T-helper 22 cell (primary cell): ENCODE measurements around the gene KLHL3.

Source experiments
- DNase-seq: peaks from one replicate; pipeline ENCODE4 v3.0.0-alpha.2; 2020; ENCODE audit warnings: low read depth

The KLHL3 gene

DNA sequence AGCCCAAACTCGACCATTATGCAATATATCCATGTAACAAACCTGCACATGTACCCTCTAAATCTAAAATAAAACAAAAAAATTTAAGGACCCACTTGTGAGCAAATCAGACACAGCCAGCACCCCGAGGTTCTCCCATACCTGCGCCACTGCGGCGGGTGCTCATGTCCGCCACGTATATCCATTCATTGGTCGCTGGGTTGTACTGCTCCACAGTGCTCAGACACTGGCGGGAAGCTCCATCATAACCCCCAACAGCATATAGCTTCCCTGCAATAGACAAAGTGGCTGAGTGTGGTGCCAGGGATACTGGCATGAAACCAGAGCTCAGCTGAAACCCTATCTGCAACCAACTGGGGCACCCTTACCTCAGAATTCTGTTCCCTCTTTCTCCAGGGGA is 102.0 kb downstream of the KLHL3 start:
- DNase-seq, result no peak

DNA sequence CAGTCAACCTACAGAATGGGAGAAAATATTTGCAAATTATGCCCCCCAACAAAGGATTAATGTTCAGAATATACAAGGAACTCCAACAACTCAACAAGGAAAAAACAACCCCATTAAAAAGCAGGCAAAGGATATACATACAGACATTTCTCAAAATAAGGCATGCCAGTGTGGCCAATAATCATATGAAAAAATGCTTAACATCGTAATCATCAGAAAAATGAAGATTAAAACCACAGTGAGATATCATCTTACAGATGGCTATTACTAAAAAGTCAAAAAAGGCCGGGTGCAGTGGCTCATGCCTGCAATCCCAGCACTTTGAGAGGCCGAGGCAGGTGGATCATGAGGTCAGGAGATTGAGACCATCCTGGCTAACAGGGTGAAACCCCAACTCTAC is 103.2 kb downstream of the KLHL3 start:
- DNase-seq, result no peak

DNA sequence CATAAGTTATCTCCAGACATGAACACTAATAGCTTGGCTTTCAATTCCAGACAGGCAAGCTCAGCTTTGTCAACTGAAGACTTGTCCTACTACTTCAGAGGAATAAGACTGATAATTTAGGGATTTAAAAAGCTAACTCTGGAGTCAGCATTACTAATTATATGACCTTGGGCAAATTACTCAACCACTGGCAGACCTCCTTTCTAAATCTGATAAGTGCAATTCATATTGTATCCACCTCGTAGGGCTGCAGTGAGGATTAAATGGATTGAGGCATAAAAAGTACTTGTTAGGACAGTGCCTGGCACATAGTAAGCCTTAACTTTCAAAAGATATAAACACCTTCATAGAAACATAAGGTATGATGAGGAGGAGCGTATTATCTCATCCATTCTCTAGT is 104.4 kb downstream of the KLHL3 start:
- DNase-seq, result no peak

DNA sequence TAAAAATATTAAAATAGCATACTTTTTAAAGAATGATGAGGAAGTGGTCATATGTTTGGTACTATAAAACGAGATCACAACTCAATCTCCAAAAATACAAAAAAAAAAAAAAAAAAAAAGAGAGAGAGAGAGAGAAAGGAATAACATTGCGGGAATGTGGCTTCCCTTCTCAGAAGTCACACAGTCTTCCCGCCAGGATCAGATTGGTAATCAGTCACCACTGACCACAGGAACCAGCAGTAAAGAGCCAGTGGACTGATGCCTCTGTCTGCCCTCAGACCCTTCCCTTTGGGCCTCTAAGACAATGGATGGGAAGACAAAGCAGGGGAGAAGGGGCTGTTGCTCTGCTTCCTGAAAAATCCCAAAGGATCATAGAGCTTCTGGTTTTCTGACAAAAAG is 104.9 kb downstream of the KLHL3 start:
- no peak for DNase-seq

DNA sequence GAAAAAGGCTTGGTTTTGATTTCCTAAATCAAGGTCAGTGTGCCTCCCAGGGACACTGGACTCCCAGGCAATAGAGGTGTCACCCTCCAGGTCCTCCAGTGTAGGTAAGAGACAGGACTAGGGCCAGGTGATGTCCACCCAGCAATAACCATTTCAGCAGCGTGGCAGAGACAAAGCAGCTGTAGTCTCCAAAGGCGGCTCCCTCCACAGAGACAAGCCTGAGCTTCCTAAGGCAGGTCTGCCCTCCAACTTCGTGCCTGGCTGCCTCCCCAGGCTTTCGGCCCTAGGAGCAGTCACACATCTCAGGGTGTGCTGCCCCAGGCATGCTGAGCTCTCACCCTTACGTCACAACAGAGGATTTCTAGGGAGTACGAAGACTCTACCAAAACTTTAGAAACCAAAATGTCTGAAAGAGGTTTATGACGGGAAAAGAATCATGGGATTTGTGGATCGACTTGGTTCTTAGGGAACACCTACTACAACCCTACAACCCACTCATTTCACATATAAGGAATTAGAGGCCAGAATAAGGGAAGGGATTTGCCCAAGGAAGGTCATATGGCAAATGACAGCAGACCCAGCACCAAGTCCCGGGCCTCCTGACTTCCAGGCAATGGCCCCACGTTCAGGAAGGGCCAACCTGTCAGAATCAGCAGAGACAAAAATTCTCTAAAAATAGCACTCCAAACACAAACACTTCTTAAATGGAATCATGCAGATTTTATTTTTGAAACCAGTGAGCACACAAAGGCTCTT is 105.5 kb downstream of the KLHL3 start:
- no peak for DNase-seq

DNA sequence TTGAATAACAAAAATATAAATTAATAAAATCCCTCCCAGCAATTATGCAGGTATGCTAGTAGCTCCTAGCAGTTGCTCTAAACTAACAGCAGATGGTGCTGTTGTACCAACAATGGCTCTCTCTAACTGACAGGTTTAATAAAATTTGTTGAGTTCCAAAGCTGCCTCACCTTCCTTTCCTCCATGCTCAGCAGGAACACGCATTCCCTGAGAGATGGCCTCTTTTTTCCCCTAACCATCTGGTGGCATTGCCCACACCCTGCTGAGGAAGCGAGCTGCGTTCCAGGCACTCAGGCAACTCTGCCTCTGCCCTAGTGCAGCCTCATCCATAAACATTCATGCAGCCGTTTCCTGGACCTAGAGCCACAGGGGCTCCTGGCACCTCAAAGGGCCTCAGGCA is 106.2 kb downstream of the KLHL3 start:
- DNase-seq, result no peak

DNA sequence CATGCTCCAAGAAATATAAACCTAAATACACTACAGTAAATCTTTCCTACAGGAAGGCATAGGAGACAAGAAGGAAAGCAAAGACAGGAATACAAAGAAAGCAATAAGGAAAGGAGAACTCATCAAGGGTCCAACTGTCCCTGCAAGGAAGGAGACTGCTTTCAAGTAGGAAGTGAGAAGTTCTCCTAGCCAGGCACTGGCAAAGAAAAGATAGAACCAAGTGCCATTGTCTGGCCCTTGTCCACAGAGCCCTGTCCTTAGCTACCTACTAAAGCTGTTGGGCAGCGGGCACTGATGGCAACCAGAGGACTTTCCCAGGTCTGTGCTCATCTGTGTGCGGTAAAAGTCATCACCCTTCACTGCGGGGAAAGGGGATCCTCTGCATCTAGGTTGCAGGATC is 108.2 kb downstream of the KLHL3 start:
- DNase-seq, result no peak

DNA sequence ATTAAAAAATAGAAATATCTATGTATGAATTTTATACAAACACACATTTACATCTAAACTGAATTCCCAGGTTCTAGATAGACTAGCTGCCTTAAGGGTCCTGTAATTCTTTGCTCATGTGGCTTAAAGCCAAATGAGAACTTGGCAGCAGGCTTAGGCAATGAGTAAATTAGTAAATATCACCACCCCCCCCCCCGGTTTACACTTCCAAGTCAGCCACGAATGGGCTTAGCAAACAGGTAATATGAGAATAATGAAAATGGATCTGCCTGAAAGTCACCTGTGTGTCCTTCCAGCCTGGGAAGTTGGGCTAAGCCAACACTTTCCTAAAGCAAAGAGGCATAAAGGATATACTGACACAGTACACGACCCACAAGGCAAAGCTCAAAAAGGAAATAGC is 108.6 kb downstream of the KLHL3 start:
- DNase-seq, result no peak

DNA sequence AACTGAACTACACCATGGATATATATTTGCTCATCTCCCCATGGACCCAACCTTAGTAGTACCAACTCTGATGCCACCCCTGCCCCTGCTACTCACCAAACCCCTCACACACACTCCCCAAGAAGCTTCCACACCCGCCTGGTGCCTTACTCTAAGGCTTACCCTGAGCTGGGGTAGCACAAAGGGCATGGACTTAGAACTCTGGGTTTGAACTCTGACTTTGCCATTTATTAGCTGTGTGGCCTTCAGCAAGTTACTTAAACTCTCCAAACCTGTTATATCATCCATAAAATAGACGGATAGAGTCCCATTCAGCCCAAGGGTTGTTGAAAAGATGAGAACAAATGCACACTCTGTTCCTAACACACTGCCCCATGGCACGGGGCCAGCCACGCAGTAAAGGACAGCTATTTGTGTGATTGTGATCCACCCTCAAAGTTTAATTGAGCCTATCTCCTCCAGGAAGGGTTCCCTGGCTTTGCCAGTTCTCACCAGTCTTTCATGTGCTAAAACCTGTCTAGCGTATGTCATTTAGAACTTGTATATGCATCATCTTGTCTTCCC is 111.0 kb downstream of the KLHL3 start:
- no peak for DNase-seq

DNA sequence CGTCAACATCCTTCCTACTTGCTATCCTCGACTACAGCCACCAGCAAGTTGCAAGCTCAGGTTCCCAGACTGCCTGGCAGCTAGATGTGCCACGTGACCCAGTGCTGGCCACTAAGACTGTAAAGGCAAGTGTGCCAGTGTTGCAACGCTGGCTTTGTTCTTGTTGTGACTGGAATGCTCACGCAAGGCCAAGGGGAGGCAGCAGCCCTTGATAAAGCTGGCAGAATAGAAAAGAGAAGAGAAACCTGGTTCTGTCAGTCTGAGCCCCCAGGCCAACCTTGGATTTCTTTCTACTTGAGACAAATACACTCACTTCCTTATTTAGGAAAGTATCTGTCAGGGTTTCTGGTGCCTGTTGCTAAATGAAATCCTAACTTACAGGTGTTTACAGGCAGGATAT is 113.0 kb downstream of the KLHL3 start:
- DNase-seq, result no peak

DNA sequence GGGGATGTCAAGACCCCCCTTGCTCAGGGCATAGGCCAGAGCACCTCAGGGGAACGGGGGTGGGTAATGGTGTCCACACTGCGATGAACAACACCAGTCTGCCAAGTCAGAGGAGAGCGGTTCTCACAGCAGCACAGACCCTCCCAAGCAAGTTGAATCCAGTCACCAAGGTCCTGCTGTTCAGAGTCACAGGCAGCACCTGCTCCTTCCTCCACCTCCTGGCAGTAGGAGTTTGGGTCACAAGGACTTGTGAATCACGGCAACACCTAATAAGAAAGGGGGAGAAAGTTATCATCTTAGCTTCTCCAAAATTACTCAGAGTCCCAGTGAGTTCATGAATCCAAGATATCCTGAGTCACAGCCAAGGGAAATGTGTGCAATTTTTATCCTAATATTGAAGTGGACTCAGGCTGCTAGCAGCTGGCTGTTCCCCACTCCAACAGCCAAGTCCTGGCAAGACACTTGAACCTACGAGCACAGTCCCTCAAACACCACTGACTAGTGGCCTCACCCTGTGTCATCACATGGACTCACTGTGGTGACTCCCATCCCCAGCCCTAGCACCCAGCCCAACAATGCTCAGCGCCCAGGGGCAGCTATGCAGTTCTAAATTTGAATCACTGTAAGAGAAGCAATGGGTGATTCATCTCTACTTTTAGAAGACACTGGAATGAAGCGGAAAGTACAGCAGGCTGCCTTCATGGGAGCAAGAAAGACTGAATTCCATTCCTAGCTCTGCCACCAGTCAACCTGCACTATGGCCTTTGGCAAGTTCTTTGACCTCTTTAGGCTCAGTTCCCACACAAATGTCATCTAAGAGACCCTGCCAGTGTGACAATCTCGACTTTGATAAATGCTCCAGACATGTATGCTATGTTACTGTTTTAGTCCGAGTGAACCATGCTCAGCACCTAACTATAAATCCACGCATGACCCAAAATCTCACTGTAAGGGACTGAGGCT is 113.7 kb downstream of the KLHL3 start:
- no peak for DNase-seq

DNA sequence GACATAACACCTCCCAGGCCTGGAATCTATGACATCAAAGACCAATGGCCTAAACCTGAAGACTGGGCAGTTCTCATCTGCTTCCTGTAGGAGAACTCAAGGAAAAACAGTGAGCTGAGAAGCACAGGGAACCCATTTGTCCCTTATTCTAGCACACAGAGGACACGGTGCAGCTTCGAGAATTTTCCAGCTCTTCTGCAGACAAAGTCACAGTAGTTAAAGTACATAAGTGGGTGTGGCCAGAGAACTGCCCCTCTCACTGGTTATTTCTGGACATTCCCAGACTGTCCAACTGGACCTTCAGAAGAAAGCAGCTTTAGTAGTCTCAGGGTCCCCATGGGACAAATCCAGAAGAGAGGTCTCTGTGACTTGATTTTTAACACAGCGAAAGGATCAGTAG is 114.6 kb downstream of the KLHL3 start:
- no peak for DNase-seq

DNA sequence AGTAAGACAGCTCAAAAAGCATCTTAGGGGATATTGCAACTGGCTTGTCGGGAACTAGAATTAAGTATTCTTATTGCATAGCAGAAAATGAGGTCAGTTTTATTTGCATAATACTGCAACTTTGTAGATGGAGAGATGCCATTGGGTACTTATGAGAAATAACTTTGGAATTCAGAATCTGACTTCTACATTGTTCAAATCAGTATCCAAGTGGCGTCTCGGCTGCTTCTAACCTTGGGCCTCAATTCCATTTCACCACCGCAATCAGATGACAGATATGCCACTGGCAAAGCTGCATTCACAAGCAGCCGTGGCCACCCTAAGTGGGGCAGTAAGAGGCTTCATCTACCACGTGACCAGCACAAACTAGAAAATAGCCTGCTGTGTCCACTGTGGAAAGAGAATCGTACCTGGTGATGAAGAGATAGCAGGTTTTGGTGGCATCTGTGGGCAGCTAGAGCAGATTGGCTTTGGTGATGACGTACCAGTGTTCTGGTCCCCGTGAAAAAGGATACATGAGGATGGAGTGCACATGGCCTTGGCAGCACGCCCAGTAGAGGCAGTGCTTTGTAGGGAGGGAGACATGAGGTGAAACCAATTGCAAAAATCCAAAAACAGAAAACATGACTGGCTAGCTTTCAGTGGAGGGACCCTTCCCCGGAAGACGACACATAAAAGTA is 116.6 kb downstream of the KLHL3 start:
- no peak for DNase-seq

DNA sequence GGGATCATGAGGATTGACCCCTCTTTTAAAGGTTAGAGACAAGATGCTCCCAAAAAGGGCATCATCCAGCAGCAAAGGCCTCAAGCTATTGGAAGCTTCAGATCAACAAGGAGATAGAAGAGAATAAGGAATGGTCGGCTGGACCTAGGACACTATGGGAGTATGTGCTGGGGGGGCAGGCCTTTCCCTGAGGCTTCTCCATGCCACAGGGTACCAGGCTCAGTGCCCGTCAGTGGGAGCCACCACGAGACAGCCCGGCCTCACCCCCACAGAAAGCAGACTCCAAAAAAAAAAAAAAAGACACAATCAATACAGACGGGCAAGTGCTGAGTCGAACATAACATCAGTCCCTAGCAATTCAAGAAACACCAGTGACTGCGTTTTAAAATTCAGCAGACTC is 117.4 kb downstream of the KLHL3 start:
- no peak for DNase-seq

DNA sequence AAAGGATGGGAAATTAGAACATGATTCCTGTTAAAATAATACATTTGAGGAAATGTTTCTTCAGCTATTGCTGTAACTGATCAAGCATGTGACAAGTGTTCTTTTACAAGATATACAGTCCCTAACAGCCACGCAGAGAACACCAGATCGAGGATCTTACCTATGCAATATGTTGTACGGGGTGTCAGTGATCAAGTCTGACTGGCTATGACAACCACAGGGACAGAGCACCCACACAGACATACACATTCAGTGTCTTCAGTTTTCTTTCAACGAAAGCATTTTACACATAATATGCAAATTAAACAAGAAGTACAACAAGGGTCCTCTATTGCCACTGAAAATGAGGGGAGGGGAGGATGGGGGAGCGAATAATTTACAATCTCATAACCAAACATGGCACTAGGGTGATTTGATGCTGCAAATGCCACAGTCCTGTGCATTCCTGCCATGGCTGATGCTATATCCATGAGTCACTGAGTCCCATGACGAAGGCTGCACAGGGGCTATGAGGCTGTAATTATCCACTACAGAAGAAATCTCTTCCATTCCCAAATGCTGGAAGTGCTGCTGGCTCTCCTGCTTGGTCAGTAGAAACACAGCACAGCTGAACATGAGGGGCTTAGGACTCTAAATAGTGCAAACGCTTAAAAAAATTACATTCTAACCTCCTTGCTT is 118.2 kb downstream of the KLHL3 start:
- no peak for DNase-seq

DNA sequence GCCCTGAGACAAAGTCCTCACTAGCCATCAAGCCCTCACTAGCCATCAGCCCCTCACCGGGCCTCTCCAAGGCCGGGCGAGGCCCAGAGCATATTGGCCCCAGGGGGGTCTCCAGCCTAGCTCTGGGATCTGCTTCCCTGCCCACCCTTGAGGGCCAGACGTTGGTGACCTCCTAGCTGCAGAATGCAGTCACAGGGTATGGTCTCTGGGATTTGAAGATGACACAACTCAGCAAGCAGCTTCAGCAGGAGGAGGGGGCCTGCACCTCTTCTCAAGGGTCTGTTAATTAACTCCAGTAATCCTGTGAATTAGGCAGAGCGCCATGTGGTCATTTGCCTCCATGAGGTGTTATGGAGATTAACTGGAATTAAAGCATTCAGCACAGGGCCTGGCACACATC is 119.8 kb downstream of the KLHL3 start:
- no peak for DNase-seq

DNA sequence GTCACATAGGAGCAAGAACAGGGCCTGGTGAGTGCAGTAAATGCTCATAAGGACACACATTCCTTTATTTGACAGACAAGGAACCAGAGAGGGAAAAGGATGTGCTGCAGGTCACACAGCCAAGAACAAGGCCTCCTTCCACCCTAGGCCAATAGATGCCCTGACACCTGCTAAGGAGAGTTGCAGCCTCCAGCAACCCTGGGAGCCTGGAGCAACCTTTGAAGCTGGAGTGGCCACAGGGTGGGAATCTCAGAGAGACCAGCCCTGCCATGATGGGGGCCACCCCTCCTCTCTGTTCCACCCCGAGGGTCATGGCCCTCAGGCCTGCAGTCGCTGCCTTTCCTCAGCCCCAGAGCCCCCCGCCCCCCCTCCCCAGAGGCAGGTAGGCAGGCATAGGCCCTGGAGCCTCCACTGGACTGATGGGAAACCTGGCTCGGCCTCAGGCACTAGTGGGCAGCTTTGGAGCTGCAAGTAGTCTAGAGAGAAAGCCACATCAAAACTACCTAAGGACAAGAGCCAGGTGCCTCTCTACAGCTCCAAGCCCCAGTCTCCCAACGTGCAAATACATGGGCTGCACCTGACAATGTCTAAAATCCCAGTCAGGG is 120.6 kb downstream of the KLHL3 start:
- no peak for DNase-seq

DNA sequence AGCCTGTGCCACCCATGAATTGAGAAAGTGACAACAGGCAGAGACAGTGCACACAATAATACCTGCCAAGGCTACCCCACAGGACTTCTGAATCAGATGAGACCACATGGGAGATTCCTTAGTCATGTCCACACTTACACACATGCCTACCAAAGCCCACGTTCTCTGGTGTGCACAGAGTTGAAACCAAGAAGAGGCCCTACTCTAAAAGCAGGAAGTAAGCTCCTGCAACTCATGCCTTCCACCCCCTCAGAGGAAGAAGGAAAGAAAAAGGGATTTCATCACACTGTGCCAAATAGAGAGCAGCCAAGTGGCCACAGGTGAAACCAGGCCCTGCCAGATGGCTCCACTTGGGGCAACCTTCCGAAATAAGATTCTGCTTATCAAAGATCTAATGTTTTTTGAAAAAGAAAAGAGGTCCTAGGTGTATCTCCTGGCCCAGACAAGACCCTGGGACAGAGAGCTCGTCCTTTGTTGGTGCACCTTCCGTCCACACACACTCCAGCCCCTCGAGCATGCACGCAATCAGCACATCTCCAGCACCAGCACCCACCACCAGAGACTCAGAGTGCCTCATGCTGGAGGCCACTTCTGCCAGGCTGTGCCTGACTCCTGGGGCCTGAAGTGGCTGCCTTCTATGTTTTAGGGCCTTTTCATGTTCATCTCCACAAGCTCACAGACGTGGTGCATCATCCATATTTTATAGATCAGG is 122.2 kb downstream of the KLHL3 start:
- DNase-seq, result no peak

DNA sequence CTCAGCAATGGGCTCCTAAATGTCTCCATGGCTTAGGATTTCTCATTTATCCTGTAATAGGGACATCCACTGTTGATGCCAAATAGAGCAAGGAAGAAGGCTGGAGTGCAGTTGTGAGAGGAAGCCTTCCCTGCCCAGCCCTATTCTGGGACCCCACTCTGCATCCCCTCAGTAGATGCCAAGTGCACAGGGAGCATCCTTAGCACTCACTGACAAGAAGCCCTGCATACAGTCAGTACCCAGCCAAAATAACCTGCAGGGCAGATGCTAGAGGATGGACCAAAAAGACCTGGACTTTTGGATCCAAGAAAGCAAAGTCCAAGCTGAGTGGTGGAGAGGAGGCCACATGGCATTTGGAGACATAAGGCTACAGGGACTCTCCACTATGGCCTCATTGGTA is 123.3 kb downstream of the KLHL3 start:
- DNase-seq, result no peak

DNA sequence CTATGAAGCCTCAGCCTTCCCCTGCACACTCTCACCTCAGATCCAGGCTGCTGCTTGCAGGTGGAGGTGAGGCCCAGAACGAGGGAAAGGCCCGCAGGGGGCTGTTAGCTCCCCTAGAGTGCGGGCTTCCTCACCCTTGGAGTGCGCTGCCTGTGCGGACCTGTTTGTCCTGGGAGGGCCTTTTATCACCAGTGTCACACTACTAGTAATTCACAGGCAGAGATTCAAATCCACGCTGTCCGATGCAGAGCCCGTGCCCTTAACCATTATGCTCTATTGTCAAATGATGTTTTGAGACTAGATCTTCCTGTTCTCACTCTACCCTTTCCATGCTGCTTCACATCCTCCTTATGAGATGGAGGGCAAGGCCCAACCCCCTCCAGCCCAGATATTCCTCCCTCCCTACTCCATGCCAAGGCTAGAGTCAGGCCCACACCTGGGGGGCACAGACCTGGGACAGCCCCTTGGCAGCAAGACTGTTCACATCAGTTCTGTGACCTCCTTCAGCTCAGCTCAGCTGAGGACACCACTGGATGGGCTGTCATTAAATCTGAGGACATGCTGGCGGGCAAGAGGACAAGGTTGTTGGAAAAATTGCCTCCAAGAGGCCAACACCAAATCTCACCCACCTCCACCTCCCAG is 124.0 kb downstream of the KLHL3 start:
- no peak for DNase-seq
